ENCODE measurements around the gene INF2. TPM values are rescaled to one million over a fixed set of nuclear protein-coding genes. Genes with fewer than 3 reads are reported as not detected.
"Not testable (repeated sequence)": the region's sequence is repeated elsewhere in the genome, so short reads cannot be mapped to it uniquely, and the experiment has no call there.

The INF2 gene
- polyA plus RNA-seq, 1 donor = 54.4 TPM

GRCh38 chr14:104657101-104657524 lies 32.3 kb upstream of the INF2 start:
- DNase-seq (ENCODE audit: low read depth) = no peak

GRCh38 chr14:104657563-104658324 lies 31.7 kb upstream of the INF2 start:
- DNase-seq (ENCODE audit: low read depth) = no peak

DNA sequence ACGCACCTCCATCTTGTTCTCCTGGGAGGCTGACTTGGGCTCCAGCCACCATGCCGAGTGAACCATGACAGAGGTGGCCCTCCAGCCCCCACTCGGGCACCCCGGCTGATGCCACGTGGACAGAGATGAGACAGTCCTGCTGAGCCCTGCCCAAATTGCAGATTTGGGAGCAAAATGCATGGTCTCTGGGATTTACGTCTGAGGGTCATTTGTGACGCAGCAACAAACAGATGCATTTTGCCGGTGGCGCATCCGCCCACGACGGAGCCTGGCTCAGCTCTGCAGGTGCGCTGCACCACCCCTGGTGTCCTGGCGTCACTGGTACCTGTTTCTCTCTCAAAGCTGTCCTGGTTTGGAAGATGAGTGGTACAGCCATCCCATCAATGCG lies 31.1 kb upstream of the INF2 start:
- no peak for DNase-seq (ENCODE audit: low read depth)

- DNase-seq (ENCODE audit: low read depth) = no peak
Observed at GRCh38 chr14:104659146-104659545, 30.3 kb upstream of the INF2 start.

GRCh38 chr14:104659764-104660523 lies 29.5 kb upstream of the INF2 start:
- no peak for DNase-seq (ENCODE audit: low read depth)

DNA sequence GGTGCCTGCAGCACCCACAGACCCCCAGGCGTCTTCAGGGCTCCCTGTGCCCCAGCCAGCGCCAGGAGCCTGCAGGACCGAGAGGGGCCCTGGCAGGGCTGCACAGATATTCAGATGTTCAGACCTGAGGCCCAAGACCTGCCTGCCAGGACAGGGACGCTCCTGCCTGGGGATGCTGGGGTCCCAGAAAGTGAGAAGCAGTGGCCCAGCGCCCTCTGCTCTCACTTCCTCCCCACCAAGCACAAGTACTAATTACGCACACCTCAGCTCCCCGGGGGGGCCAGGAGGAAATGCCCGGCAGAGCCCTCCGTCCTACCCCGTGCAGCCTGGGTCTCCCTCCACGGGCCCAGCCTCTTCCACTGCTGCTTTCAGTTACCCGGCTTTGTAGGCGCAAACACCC lies 28.8 kb upstream of the INF2 start:
- no peak for DNase-seq (ENCODE audit: low read depth)

DNA sequence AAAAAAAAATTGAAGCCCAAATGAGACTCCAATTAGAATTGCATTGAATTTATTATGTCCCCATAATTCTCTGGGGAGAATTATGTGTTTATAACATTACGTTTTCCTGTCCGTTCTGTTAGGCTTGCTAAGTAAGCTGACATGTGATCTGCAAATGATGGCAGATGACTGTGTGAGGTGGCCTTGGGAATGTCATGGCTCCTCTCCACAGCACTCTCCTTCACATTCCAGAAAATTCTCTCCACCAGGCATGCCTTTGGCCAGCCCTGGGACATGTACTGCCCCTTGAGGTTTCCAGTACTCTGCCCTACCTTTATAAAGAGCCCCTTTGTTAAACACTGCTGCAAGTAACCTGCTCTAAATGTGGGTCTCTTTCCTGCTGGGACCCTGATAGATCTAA lies 28.3 kb upstream of the INF2 start:
- DNase-seq (ENCODE audit: low read depth) = no peak

DNA sequence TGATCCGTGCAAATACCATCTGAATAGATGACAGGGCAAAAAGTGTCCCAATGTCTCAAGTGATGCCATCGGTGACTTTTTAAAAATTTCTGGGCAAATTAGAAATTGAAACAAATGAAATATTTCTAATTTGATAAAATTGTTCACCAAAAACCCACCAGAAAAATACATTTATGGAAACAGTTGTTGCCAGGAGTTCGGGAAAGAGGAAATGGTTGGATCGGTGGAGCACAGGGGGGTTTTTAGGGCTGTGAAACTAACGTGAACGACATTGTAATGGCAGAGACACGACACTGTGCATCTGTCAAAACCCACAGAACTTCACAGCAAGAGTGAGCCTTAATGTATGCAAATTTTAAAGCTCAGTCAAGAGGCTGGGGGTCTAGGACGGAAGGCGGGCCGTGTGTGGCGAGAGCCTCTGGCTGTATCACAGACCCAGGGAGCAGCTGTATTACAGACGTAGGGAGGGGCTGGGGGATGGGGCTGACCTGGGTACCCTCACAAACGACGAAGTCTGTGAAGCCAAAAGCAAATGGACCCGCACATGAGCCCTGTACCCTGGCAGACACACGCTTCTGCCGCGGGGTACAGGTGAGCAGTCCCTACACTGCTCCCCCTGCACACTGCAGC lies 27.8 kb upstream of the INF2 start:
- DNase-seq (ENCODE audit: low read depth) = not testable (repeated sequence)

DNA sequence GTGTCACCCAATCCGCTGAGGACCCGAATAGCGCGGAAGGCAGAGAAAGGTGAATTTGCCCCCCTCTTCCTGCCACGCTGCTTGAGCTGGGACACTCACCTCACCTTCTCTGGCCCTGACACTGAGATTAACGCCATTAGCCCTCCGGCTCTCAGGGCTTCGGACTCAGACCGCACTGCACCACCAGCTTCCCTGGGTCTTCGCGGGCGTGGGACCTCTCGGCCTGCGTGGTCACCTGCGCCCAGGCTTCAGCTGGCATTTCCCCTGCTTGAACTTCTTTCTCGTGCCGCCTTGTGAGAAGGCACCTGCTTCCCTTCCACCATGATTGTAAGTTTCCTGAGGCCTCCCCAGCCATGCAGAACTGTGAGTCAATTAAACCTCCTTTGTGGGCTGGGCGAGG lies 26.9 kb upstream of the INF2 start:
- not testable (repeated sequence) for DNase-seq (ENCODE audit: low read depth)

- DNase-seq (ENCODE audit: low read depth) = no peak
Observed at GRCh38 chr14:104664107-104664506, 25.3 kb upstream of the INF2 start.

GRCh38 chr14:104664588-104664987 lies 24.8 kb upstream of the INF2 start:
- DNase-seq (ENCODE audit: low read depth) = no peak

DNA sequence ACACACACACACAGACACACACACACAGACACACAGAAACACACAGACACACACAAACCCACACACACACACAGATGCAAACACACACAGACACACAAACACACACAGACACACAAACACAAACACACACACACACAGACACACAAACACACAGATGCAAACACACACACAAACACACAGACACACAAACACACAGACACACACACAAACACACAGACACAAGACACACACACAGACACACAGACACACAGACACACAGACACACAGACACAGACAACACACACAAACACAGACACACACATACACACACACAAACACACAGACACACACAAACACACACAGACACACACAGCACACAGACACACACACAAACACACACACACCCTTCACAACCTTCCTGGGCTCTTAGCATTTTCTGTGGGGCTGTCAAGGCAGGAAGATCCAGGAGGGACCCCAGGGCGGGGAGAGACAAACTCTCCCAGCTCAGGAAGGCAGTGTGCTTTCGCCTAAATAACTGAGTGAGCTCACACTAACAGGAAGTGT lies 24.2 kb upstream of the INF2 start:
- no peak for DNase-seq (ENCODE audit: low read depth)

GRCh38 chr14:104665657-104666522 lies 23.5 kb upstream of the INF2 start:
- no peak for DNase-seq (ENCODE audit: low read depth)

DNA sequence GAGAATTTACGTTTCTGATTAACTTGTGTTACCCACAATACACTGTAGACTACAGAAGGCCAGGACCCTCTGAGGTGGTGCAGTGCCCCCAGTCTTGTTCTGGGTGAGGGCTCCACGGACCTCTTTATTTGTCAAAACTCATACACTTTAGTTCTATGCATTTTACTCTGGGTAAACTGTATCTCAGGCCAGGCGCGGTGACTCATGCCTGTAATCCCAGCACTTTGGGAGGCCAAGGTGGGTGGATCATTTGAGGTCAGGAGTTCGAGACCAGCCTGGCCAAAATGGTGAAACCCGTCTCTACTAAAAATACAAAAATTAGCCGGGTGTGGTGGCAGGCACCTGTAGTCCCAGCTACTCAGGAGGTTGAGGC lies 22.9 kb upstream of the INF2 start:
- DNase-seq (ENCODE audit: low read depth) = not testable (repeated sequence)

GRCh38 chr14:104666981-104667380 lies 22.4 kb upstream of the INF2 start:
- DNase-seq (ENCODE audit: low read depth) = no peak

DNA sequence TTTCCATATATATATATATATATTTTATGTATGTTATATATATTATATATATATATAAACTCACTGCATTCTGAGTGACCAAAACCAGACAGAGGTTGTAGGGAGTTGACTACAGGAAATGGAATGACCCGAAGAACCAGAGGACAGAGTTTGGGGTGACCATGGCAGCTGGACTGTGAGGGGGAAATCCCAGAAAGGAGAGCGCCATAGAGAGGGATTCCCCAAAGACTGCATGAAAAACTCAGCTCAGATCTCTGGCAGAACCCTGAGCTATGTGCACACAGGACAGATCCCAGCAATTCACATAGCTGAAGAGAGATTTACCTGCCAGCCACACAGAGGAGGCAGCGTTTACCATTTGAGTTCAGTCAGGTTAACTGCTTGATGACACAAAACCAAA lies 19.7 kb upstream of the INF2 start:
- no peak for DNase-seq (ENCODE audit: low read depth)

DNA sequence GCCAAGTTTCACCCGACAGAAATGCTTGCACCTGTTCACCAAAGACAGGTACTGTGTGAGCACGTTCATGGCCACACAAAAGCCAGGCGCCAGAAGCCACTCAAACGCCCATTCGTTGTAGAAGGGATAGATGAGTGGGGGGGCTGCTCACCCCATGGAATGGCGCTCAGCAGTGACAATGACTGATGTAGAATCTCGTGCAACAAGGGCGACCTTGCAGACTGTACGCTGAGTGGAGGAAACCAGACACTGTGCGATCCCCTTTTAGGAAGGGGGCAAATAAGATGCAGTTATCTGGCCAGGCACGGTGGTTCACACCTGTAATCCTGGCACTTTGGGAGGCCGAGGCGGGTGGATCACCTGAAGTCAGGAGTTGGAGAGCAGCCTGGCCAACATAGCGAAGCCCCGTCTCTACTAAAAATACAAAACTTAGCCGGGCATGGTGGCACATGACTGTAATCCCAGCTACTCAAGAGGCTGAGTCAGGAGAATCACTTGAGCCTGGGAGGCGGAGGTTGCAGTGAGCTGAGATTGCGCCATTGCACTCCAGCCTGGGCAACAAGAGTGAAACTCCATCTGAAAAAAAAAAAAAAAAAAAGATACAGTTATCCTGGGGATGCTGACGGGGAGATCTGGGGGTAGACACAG lies 18.0 kb upstream of the INF2 start:
- DNase-seq (ENCODE audit: low read depth) = not testable (repeated sequence)

- not testable (repeated sequence) for DNase-seq (ENCODE audit: low read depth)
Observed at GRCh38 chr14:104672119-104672518, 17.3 kb upstream of the INF2 start.

DNA sequence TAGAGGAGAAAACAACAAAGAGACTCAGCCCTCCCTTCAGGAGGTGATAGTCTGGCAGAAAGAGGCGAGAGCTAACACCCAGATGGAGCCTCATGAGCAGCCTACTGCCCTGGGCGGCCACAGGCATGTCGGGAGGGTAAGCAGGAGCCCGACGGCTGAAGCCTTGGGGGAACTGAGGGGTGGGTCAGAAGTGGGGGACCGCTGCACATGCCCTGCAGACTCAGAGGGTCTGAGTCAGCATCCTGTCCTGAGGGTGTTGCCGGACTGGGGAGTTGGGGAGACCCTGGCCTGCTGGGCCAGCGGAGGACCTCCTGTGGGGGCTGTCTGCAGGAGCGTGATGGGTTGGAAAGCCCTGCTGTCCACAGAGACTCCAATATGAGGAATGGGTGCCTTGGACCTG lies 15.9 kb upstream of the INF2 start:
- DNase-seq (ENCODE audit: low read depth) = no peak

DNA sequence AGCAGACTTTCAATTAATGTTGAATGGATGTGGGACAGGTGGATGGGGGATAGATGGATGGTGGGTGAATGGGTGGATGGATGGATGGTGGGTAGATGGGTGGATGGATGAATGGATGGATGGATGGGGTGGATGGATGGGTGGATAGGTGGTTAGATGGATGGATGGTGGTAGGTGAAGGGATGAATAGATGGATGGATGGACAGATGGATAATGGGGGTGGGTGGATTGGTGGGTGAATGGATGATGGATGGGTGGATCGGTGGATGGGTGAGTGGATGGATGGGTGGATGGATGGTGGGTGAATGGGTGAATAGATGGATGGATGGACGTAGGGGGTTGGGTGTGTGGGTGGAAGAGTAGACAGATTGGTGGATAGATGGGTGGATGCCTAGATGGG lies 14.0 kb upstream of the INF2 start:
- no peak for DNase-seq (ENCODE audit: low read depth)

- no peak for DNase-seq (ENCODE audit: low read depth)
Observed at GRCh38 chr14:104676130-104676693, 13.2 kb upstream of the INF2 start.

Data from forelimb muscle (tissue), 1 donor.